OCI-LY7 (cell line): ENCODE measurements around the gene MRPL53.
"Not testable (repeated sequence)": the region's sequence is repeated elsewhere in the genome, so short reads cannot be mapped to it uniquely, and the experiment has no call there.

ENCODE experiments used
- CTCF ChIP-seq: fragments of 200-600 bp; sonication (generic); conservative IDR thresholded peaks from 2 replicates; pipeline ENCODE4 v1.5.1; 2014; ENCODE audit warnings: mild to moderate bottlenecking, antibody characterized with exemption, low read length, moderate library complexity, mixed read lengths
- EZH2phosphoT487 ChIP-seq: fragments of 200-600 bp; sonication (generic); IDR thresholded peaks from 2 replicates; pipeline ENCODE4 v1.6.1; 2018; ENCODE audit warnings: low read depth, borderline replicate concordance, mild to moderate bottlenecking, mixed run types, antibody characterized with exemption, low read length, moderate library complexity, mixed read lengths

DNA sequence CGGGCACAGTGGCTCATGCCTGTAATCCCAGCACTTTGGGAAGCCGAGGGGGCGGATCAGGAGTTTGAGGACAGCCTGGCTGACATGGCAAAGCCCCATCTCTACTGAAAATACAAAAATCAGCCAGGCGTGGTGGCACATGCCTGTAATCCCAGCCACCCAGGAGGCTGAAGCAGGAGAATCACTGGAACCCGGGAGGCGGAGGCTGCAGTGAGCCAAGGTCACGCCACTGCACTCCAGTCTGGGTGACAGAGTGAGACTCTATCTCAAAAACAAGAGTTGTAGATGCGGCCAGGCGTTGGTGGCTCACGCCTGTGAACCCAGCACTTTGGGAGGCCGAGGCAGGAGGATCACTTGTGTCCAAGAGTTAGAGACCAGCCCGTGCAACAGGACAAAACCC lies 1.7 kb downstream of the MRPL53 start:
- not testable (repeated sequence) for TF ChIP-seq CTCF, EZH2phosphoT487
